Measurements from ENCODE around the gene BAHCC1. TPM values are rescaled to one million over a fixed set of nuclear protein-coding genes. Genes with fewer than 3 reads are reported as not detected.

The BAHCC1 gene
- total and polyA plus RNA-seq, 9 of the 15 experiments (the other 6 are each of a cell fraction or from before 2014, with no cell fraction given), result 0.14 to 26.9 (median 5.0) TPM

DNA sequence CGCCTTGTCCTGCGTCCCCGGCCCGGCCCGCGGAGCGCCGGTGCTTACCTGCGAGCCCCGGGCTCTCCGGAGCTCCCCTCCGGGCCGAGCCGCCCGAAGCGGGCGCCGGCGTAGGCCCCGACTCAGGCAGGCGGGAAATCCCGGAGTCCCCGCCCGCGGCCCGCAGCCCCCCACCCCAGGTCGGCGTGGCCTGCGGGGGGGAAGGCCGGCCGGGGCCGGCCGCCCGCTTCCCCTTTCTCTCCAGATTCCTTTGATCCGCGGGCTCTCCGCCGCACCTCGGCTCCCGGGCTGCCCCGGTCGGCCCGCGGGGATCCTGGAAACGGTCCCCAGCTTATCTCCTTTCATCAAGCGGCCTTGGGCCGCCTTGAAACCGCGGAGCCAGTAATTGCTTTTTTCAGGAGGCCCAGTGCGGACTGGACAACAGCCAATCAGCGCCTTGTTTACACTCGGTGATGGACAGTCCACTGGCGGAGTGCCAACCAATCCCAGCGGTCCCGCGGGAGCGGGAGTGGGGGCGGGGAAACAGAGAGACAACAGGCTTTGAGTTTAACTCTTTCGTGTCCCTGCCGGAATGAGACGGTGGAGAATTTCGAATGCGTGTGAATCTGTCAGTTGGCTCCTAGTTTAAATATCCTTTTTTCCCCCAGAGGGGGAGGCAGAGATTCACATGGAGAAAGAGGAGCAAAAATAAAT lies 1.4 kb upstream of the BAHCC1 start:
- in situ Hi-C loops (cut with MboI) (loop anchor here (5.0 kb wide), 1 partner anchor 88 kb away; no protein-coding TSS in a partner anchor), intact Hi-C loops (cut with micrococcal nuclease) (loop anchor here (2.0 kb wide), 1 partner anchor 101 kb away; no protein-coding TSS in a partner anchor)
- Histone ChIP-seq H3K4me2 (ENCODE audit: insufficient read depth, low read length) (peak overlapping the region; percentile 83), H3K9me1 (ENCODE audit: control insufficient read depth, insufficient read depth, low read length) (no peaks in the 10 kb centered on the region), H3K27me3 (ENCODE audit: control insufficient read depth in 2 of 2, insufficient read depth in 2 of 2, low read length in 2 of 2) (no peaks in the 10 kb centered on the region), H3K9ac (ENCODE audit: insufficient read depth in 1 of 2, low read depth in 2 of 2, low read length in 2 of 2) (peak overlapping the region; percentile 83 to 96), H3K4me1 (replicated peaks in 1 of 2; ENCODE audit: control insufficient read depth in 2 of 2, insufficient read depth in 2 of 2, low read length in 2 of 2) (peaks cover 26 to 91% of the 10 kb centered on the region in 2 experiments), H3K27ac (ENCODE audit: extremely low read depth, low read depth, low read length) (peak overlapping the region; percentile 95), H2AFZ (ENCODE audit: low read depth, low read length) (peak overlapping the region; percentile 78), H4K20me1 (replicated peaks; ENCODE audit: control insufficient read depth, insufficient read depth, low read length) (no peaks in the 10 kb centered on the region; the same call in 1 of the 2 replicates), H3K36me3 (ENCODE audit: control insufficient read depth, insufficient read depth, low read length) (peaks cover 9% of the 10 kb centered on the region; the same call in 2 of the 3 replicates), H3K9me3 (replicated peaks; ENCODE audit: control insufficient read depth, insufficient read depth, low read depth, low read length) (no peaks in the 10 kb centered on the region), H3K4me3 (peak overlapping the region; percentile 82), H3K79me2 (ENCODE audit: control insufficient read depth, insufficient read depth, low read length) (peaks cover 35% of the 10 kb centered on the region)
- ChIA-PET POLR2A (interaction anchor here (1.1 to 1.7 kb wide), 3 partner anchors 12 to 102 kb away, joined by 3 to 18 read pairs (median 5); no protein-coding TSS in a partner anchor), CTCF (ENCODE audit: low intra/inter-chr PET ratio) (interaction anchor here (0.7 to 1.1 kb wide), 2 partner anchors 91 to 99 kb away, joined by 4 to 5 read pairs; partner anchors contain the start of gene SLC38A10)
- DNase-seq (ENCODE audit: extremely low read depth in 1 of 4, low spot score in 3 of 4) (peak; percentile 97 to 100 (median 98)), ATAC-seq (peak; percentile 65), FAIRE-seq (peak; percentile 100)
- WGBS (ENCODE audit: insufficient coverage, low coverage, missing lambda C conversion rate), result under 1% methylated on average over 34 of the region's 63 CpGs
- no TSS peak for BruUV-seq (replicated peaks)
- TF ChIP-seq SMAD2 (IDR thresholded peaks at IDR 0.05; ENCODE audit: low read depth, low read length) (no peak), ZSCAN29 (IDR thresholded peaks at IDR 0.05) (peak; percentile 92), SIN3B (IDR thresholded peaks at IDR 0.05; ENCODE audit: low read depth) (peak; percentile 38; the same call in 1 of the 2 replicates)
- TF ChIP-seq, protein P1, sequence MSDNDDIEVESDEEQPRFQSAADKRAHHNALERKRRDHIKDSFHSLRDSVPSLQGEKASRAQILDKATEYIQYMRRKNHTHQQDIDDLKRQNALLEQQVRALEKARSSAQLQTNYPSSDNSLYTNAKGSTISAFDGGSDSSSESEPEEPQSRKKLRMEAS (CRISPR knock-in tag; IDR thresholded peaks at IDR 0.05), result peak; percentile 22; the same call in 1 of the 2 replicates
- TF ChIP-seq, protein P2, sequence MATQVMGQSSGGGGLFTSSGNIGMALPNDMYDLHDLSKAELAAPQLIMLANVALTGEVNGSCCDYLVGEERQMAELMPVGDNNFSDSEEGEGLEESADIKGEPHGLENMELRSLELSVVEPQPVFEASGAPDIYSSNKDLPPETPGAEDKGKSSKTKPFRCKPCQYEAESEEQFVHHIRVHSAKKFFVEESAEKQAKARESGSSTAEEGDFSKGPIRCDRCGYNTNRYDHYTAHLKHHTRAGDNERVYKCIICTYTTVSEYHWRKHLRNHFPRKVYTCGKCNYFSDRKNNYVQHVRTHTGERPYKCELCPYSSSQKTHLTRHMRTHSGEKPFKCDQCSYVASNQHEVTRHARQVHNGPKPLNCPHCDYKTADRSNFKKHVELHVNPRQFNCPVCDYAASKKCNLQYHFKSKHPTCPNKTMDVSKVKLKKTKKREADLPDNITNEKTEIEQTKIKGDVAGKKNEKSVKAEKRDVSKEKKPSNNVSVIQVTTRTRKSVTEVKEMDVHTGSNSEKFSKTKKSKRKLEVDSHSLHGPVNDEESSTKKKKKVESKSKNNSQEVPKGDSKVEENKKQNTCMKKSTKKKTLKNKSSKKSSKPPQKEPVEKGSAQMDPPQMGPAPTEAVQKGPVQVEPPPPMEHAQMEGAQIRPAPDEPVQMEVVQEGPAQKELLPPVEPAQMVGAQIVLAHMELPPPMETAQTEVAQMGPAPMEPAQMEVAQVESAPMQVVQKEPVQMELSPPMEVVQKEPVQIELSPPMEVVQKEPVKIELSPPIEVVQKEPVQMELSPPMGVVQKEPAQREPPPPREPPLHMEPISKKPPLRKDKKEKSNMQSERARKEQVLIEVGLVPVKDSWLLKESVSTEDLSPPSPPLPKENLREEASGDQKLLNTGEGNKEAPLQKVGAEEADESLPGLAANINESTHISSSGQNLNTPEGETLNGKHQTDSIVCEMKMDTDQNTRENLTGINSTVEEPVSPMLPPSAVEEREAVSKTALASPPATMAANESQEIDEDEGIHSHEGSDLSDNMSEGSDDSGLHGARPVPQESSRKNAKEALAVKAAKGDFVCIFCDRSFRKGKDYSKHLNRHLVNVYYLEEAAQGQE (IDR thresholded peaks at IDR 0.05; ENCODE audit: borderline replicate concordance), result no peak
- TF ChIP-seq, protein P2 (CRISPR knock-in tag; IDR thresholded peaks at IDR 0.05; ENCODE audit: low read depth), result no peak
- TF ChIP-seq, protein P3, sequence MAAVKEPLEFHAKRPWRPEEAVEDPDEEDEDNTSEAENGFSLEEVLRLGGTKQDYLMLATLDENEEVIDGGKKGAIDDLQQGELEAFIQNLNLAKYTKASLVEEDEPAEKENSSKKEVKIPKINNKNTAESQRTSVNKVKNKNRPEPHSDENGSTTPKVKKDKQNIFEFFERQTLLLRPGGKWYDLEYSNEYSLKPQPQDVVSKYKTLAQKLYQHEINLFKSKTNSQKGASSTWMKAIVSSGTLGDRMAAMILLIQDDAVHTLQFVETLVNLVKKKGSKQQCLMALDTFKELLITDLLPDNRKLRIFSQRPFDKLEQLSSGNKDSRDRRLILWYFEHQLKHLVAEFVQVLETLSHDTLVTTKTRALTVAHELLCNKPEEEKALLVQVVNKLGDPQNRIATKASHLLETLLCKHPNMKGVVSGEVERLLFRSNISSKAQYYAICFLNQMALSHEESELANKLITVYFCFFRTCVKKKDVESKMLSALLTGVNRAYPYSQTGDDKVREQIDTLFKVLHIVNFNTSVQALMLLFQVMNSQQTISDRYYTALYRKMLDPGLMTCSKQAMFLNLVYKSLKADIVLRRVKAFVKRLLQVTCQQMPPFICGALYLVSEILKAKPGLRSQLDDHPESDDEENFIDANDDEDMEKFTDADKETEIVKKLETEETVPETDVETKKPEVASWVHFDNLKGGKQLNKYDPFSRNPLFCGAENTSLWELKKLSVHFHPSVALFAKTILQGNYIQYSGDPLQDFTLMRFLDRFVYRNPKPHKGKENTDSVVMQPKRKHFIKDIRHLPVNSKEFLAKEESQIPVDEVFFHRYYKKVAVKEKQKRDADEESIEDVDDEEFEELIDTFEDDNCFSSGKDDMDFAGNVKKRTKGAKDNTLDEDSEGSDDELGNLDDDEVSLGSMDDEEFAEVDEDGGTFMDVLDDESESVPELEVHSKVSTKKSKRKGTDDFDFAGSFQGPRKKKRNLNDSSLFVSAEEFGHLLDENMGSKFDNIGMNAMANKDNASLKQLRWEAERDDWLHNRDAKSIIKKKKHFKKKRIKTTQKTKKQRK (IDR thresholded peaks at IDR 0.05; ENCODE audit: borderline replicate concordance, low read depth, low read length), result 0 out of 2 replicates have a peak, but pooled peaks have one; percentile 18
